Calu3 (cell line): ENCODE data around the gene SLC8A1. TPM values are rescaled to one million over a fixed set of nuclear protein-coding genes. Genes with fewer than 3 reads are reported as not detected.

Source experiments
- BruUV-seq: library from RNA; stranded (reverse); fragments of 400-500 nt; replicated peaks from 2 replicates; lab custom pipeline; 2021; lab: Mats Ljungman, UMichigan
- CTCF ChIA-PET: fragments of 300-600 bp; sonication (Branson Sonifier 250); formaldehyde crosslinking; loops from one replicate; lab custom pipeline; 2022; ENCODE audit warnings: antibody characterized with exemption; lab: Charles Lee
- DNase-seq: peaks from one replicate; pipeline ENCODE4 v3.0.0; 2022
- H3K27ac Mint-ChIP-seq: one replicate; pipeline ENCODE4 v1.8.0; 2022; ENCODE audit warnings: mixed read lengths; ENCODE audit not compliant: unreplicated experiment
- H3K27me3 Mint-ChIP-seq: one replicate; pipeline ENCODE4 v1.8.0; 2022; ENCODE audit warnings: mixed read lengths; ENCODE audit not compliant: unreplicated experiment
- H3K36me3 Mint-ChIP-seq: one replicate; pipeline ENCODE4 v1.8.0; 2022; ENCODE audit warnings: mild to moderate bottlenecking, moderate library complexity, mixed read lengths; ENCODE audit not compliant: insufficient read depth, unreplicated experiment
- H3K4me1 Mint-ChIP-seq: one replicate; pipeline ENCODE4 v1.8.0; 2022; ENCODE audit warnings: mild to moderate bottlenecking, low read depth, mixed read lengths; ENCODE audit not compliant: unreplicated experiment
- H3K4me3 Mint-ChIP-seq: one replicate; pipeline ENCODE4 v1.8.0; 2022; ENCODE audit warnings: mild to moderate bottlenecking, low read depth, moderate library complexity, mixed read lengths; ENCODE audit not compliant: unreplicated experiment
- H3K9me3 Mint-ChIP-seq: one replicate; pipeline ENCODE4 v1.8.0; 2022; ENCODE audit warnings: low read depth, mixed read lengths; ENCODE audit not compliant: unreplicated experiment
- CTCF ChIP-seq: fragments of 200-600 bp; IDR thresholded peaks from one replicate; pipeline ENCODE4 v1.8.0; 2022; ENCODE audit warnings: antibody characterized with exemption; ENCODE audit not compliant: unreplicated experiment
- intact Hi-C: fragments of 100-400 bp; cut with micrococcal nuclease; formaldehyde crosslinking; loops from one replicate; pipeline ENCODE4 v1.10.0; 2022; ENCODE audit not compliant: unreplicated experiment
- total RNA-seq: library from RNA; stranded (reverse); gene quantifications from 2 replicates; pipeline ENCODE4 v1.2.3, GENCODE V29; 2022

Gene SLC8A1
- total RNA-seq, 1 experiment from 2014 or later = 0.05 TPM

- no peaks in the 10 kb centered on the region for H3K4me1 Mint-ChIP-seq
- H3K36me3 Mint-ChIP-seq = no peaks in the 10 kb centered on the region
- no peaks in the 10 kb centered on the region for H3K9me3 Mint-ChIP-seq
- TF ChIP-seq CTCF = no peak
- H3K27ac Mint-ChIP-seq = no peak overlapping the region
- no peak for DNase-seq
- no peak overlapping the region for H3K4me3 Mint-ChIP-seq
- CTCF ChIA-PET = no interaction called here
- no TSS peak for BruUV-seq
- H3K27me3 Mint-ChIP-seq = no peaks in the 10 kb centered on the region
- intact Hi-C loops = no loop called here
Measured at GRCh38 chr2:40289771-40290404, 162.0 kb downstream of the SLC8A1 start.

- Mint-ChIP-seq H3K36me3 (no peaks in the 10 kb centered on the region), H3K27ac (no peak overlapping the region)
Measured at GRCh38 chr2:40287773-40288172, 164.1 kb downstream of the SLC8A1 start.

GRCh38 chr2:40287195-40287594, 164.7 kb downstream of the SLC8A1 start:
- Mint-ChIP-seq H3K9me3 (no peaks in the 10 kb centered on the region), H3K27ac (no peak overlapping the region), H3K4me1 (no peaks in the 10 kb centered on the region), H3K36me3 (no peaks in the 10 kb centered on the region), H3K4me3 (no peak overlapping the region), H3K27me3 (no peaks in the 10 kb centered on the region)
- no TSS peak for BruUV-seq
- TF ChIP-seq CTCF = no peak
- no peak for DNase-seq
- CTCF ChIA-PET = interaction anchor here (1.4 kb wide), 1 partner anchor 15 kb away, joined by 3 read pairs; no protein-coding TSS in a partner anchor
- intact Hi-C loops = no loop called here

More at GRCh38 chr2:40287773-40288172, 164.1 kb downstream of the SLC8A1 start:
- H3K4me1 Mint-ChIP-seq = no peaks in the 10 kb centered on the region
- intact Hi-C loops = no loop called here
- H3K27me3 Mint-ChIP-seq = no peaks in the 10 kb centered on the region
- H3K4me3 Mint-ChIP-seq = no peak overlapping the region
- TF ChIP-seq CTCF = no peak
- DNase-seq = no peak
- CTCF ChIA-PET = interaction anchor here (0.6 to 1.4 kb wide), 2 partner anchors 16 to 34 kb away, joined by 3 to 6 read pairs; no protein-coding TSS in a partner anchor
- no TSS peak for BruUV-seq
- H3K9me3 Mint-ChIP-seq = no peaks in the 10 kb centered on the region

GRCh38 chr2:40286721-40287120, 165.2 kb downstream of the SLC8A1 start:
- no TSS peak for BruUV-seq
- no peak overlapping the region for H3K4me3 Mint-ChIP-seq
- no peak overlapping the region for H3K27ac Mint-ChIP-seq
- DNase-seq = no peak
- H3K9me3 Mint-ChIP-seq = no peaks in the 10 kb centered on the region
- no peak for TF ChIP-seq CTCF
- no peaks in the 10 kb centered on the region for H3K36me3 Mint-ChIP-seq
- no peaks in the 10 kb centered on the region for H3K4me1 Mint-ChIP-seq
- intact Hi-C loops = no loop called here
- CTCF ChIA-PET = no interaction called here
- no peaks in the 10 kb centered on the region for H3K27me3 Mint-ChIP-seq
